RWPE2 (cell line): ENCODE measurements around the gene SEL1L.

Experiments
- ATAC-seq: fragments of 200-7000 bp; cut with Tn5 transposase; 3 replicates; pipeline ENCODE4 v1.9.1; 2021; ENCODE audit warnings: low read depth
- DNase-seq: peaks from one replicate; pipeline ENCODE4 v3.0.0-alpha.2; 2020; ENCODE audit warnings: low spot score
- H3K27ac ChIP-seq: fragments of 450-650 bp; 2 replicates; pipeline ENCODE4 v1.5.1; 2017; ENCODE audit warnings: mild to moderate bottlenecking; ENCODE audit not compliant: poor library complexity, severe bottlenecking
- H3K27me3 ChIP-seq: fragments of 250-450 bp; sonication (Bioruptor Pico); 2 replicates; pipeline ENCODE4 v1.5.1; 2021; ENCODE audit warnings: mild to moderate bottlenecking, moderate library complexity; ENCODE audit not compliant: insufficient read depth, poor library complexity, severe bottlenecking
- H3K36me3 ChIP-seq: fragments of 250-450 bp; sonication (Bioruptor Pico); 2 replicates; pipeline ENCODE4 v1.5.1; 2020; ENCODE audit warnings: low read depth, mild to moderate bottlenecking, moderate library complexity
- H3K4me1 ChIP-seq: fragments of 250-450 bp; sonication (Bioruptor Pico); 2 replicates; pipeline ENCODE4 v1.5.1; 2021; ENCODE audit warnings: mild to moderate bottlenecking, moderate library complexity; ENCODE audit not compliant: insufficient read depth, poor library complexity, severe bottlenecking
- H3K4me3 ChIP-seq: fragments of 250-450 bp; sonication (Bioruptor Pico); 2 replicates; pipeline ENCODE4 v1.5.1; 2021; ENCODE audit warnings: mild to moderate bottlenecking, moderate library complexity; ENCODE audit not compliant: severe bottlenecking
- H3K9me3 ChIP-seq: fragments of 250-450 bp; sonication (Bioruptor Pico); 2 replicates; pipeline ENCODE4 v1.5.1; 2021; ENCODE audit warnings: mild to moderate bottlenecking, moderate library complexity; ENCODE audit not compliant: severe bottlenecking
- CTCF ChIP-seq: fragments of 450-650 bp; IDR thresholded peaks from one replicate; pipeline ENCODE4 v1.5.1; 2017; ENCODE audit warnings: mild to moderate bottlenecking, moderate library complexity; ENCODE audit not compliant: poor library complexity, severe bottlenecking

The SEL1L gene

GRCh38 chr14:81435391-81436295 lies 98.0 kb downstream of the SEL1L start:
- Histone ChIP-seq H3K4me3 (peak overlapping the region; percentile 48), H3K9me3 (no peaks in the 10 kb centered on the region), H3K27ac (peak overlapping the region; percentile 41), H3K4me1 (peaks cover 20% of the 10 kb centered on the region), H3K36me3 (no peaks in the 10 kb centered on the region), H3K27me3 (no peaks in the 10 kb centered on the region)
- TF ChIP-seq CTCF, result peak; percentile 17
- peak; percentile 76 for DNase-seq
- peak; percentile 65 for ATAC-seq

- H3K9me3 ChIP-seq, result no peaks in the 10 kb centered on the region
- DNase-seq, result no peak
- H3K36me3 ChIP-seq, result no peaks in the 10 kb centered on the region
- H3K4me1 ChIP-seq, result peaks cover 20% of the 10 kb centered on the region
- peak overlapping the region; percentile 41 for H3K27ac ChIP-seq
- peak overlapping the region; percentile 48 for H3K4me3 ChIP-seq
- H3K27me3 ChIP-seq, result no peaks in the 10 kb centered on the region
- TF ChIP-seq CTCF, result no peak
- peak; percentile 2 for ATAC-seq
Measured at GRCh38 chr14:81435048-81435390, 98.6 kb downstream of the SEL1L start.

GRCh38 chr14:81434230-81434629 lies 99.4 kb downstream of the SEL1L start:
- no peak for ATAC-seq
- H3K27ac ChIP-seq, result no peak overlapping the region
- no peak for TF ChIP-seq CTCF
- no peaks in the 10 kb centered on the region for H3K27me3 ChIP-seq
- H3K36me3 ChIP-seq, result no peaks in the 10 kb centered on the region
- no peak for DNase-seq
- peaks cover 20% of the 10 kb centered on the region for H3K4me1 ChIP-seq
- no peak overlapping the region for H3K4me3 ChIP-seq
- no peaks in the 10 kb centered on the region for H3K9me3 ChIP-seq

GRCh38 chr14:81433378-81433777 lies 100.3 kb downstream of the SEL1L start:
- TF ChIP-seq CTCF, result no peak
- Histone ChIP-seq H3K27me3 (no peaks in the 10 kb centered on the region), H3K36me3 (no peaks in the 10 kb centered on the region), H3K9me3 (no peaks in the 10 kb centered on the region), H3K4me1 (peaks cover 20% of the 10 kb centered on the region), H3K4me3 (no peak overlapping the region), H3K27ac (no peak overlapping the region)
- ATAC-seq, result no peak
- DNase-seq, result no peak

- TF ChIP-seq CTCF, result no peak
- no peak for DNase-seq
- Histone ChIP-seq H3K4me1 (peaks cover 26% of the 10 kb centered on the region), H3K4me3 (no peak overlapping the region), H3K27me3 (no peaks in the 10 kb centered on the region), H3K9me3 (no peaks in the 10 kb centered on the region), H3K27ac (peak overlapping the region; percentile 44), H3K36me3 (no peaks in the 10 kb centered on the region)
- no peak for ATAC-seq
Measured at GRCh38 chr14:81432219-81432661, 101.4 kb downstream of the SEL1L start.
